OCI-LY7 (cell line): ENCODE measurements around the gene KIFC3.

Source experiments
- EZH2phosphoT487 ChIP-seq: fragments of 200-600 bp; sonication (generic); IDR thresholded peaks from 2 replicates; pipeline ENCODE4 v1.6.1; 2018; ENCODE audit warnings: low read depth, borderline replicate concordance, mild to moderate bottlenecking, mixed run types, antibody characterized with exemption, low read length, moderate library complexity, mixed read lengths
- TF ChIP-seq, protein P1 (sequence below): fragments of 200-600 bp; sonication (generic); conservative IDR thresholded peaks from 2 replicates; pipeline ENCODE4 v1.5.1; 2014; ENCODE audit warnings: mild to moderate bottlenecking, antibody characterized with exemption, low read length, moderate library complexity, mixed read lengths

- TF ChIP-seq, protein P1, sequence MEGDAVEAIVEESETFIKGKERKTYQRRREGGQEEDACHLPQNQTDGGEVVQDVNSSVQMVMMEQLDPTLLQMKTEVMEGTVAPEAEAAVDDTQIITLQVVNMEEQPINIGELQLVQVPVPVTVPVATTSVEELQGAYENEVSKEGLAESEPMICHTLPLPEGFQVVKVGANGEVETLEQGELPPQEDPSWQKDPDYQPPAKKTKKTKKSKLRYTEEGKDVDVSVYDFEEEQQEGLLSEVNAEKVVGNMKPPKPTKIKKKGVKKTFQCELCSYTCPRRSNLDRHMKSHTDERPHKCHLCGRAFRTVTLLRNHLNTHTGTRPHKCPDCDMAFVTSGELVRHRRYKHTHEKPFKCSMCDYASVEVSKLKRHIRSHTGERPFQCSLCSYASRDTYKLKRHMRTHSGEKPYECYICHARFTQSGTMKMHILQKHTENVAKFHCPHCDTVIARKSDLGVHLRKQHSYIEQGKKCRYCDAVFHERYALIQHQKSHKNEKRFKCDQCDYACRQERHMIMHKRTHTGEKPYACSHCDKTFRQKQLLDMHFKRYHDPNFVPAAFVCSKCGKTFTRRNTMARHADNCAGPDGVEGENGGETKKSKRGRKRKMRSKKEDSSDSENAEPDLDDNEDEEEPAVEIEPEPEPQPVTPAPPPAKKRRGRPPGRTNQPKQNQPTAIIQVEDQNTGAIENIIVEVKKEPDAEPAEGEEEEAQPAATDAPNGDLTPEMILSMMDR = no peak
- TF ChIP-seq EZH2phosphoT487 = no peak
Observed at GRCh38 chr16:57786632-57787518, 15.4 kb downstream of the KIFC3 start.
